Measurements from ENCODE around the gene PLCH1.

PLCH1 gene

DNA sequence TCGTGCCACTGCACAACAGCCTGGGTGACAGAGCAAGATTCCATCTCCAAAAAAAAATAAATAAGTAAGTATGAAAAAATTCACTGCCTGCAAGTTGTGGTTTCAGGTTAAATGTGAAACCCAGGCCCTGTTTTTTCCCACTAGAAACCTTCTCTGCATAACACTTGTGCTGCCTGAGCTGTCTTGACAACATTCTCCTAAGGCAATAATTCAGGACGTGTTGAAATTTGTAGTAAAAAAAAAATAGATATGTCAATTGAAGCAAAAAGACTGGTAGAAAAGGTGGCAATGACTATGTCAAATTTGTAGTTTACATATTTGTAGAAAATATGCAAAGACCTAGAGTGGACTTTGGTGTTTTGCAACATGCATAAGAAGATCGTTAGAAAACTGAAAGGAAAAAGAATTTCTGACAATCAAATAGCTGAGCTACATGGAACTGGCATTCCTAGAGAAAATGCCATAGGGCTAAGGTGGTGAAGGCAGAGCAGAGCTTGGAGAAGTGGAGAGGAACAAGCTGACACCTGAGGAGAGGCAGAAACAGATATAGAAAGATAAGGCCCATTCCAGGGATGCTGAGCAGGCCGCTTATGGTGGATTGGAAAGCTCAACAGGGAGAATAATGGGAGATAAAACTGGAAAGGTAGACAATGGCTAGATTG, 150.2 kb downstream of the PLCH1 start:
- TF ChIP-seq CTCF (IDR thresholded peaks at IDR 0.05; ENCODE audit: low read depth, low read length), result no peak
- H3K4me3 ChIP-seq (ENCODE audit: low read depth, low read length), result no peak overlapping the region

GRCh38 chr3:155587581-155587980, 157.3 kb downstream of the PLCH1 start:
- no peak for TF ChIP-seq CTCF (IDR thresholded peaks at IDR 0.05; ENCODE audit: low read depth, low read length)
- no peak overlapping the region for H3K4me3 ChIP-seq (ENCODE audit: low read depth, low read length)

GRCh38 chr3:155585384-155585783, 159.5 kb downstream of the PLCH1 start:
- H3K4me3 ChIP-seq (ENCODE audit: low read depth, low read length), result no peak overlapping the region
- no peak for TF ChIP-seq CTCF (IDR thresholded peaks at IDR 0.05; ENCODE audit: low read depth, low read length)

DNA sequence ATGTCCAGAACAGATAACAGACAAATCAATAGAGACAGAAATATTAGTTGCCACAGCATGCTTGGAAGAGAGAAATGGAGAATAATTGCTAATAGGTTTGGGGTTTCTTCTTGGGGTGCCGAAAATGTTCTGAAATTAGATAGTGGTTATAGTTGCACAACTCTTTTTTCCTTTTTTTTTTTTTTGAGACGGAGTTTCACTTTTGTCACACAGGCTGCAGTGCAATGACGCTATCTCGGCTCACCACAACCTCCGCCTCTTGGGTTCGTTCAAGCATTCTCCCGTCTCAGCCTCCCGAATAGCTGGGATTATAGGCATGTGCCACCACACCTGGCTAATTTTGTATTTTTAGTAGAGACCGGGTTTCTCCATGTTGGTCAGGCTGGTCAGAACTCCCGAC, 163.3 kb downstream of the PLCH1 start:
- H3K4me3 ChIP-seq (ENCODE audit: low read depth, low read length), result no peak overlapping the region

GRCh38 chr3:155572085-155572484, 172.8 kb downstream of the PLCH1 start:
- H3K4me3 ChIP-seq (ENCODE audit: low read depth, low read length), result no peak overlapping the region
- no peak for TF ChIP-seq CTCF (IDR thresholded peaks at IDR 0.05; ENCODE audit: low read depth, low read length)

More for the DNA sequence above, 163.3 kb downstream of the PLCH1 start:
- no peak for TF ChIP-seq CTCF (IDR thresholded peaks at IDR 0.05; ENCODE audit: low read depth, low read length)

DNA sequence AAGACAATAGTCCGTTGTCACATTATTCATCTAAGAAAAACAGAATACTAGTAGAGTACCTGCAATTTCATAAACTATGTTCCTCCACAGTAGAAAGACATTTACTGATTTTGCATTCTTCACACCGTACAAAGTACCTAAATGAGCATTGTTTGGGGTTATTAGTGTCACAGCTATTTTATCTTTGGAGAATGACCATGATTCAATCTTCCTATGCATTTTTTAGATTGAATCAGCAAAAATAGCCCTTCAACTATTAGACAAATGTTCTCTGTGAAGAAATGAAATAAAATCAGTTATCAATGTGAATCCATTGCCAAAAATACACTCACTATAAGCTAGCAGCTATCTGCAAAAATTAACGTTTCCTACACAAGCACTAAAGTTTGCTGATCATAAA, 176.6 kb downstream of the PLCH1 start:
- H3K4me3 ChIP-seq (ENCODE audit: low read depth, low read length), result no peak overlapping the region

More for the DNA sequence above, 176.6 kb downstream of the PLCH1 start:
- TF ChIP-seq CTCF (IDR thresholded peaks at IDR 0.05; ENCODE audit: low read depth, low read length), result no peak

Data from WI38 (cell line).